ENCODE data around the gene AEN. TPM values are rescaled to one million over a fixed set of nuclear protein-coding genes. Genes with fewer than 3 reads are reported as not detected.

The AEN gene
- total and polyA plus RNA-seq, 8 donors = 8.9 to 26.8 (median 15.1) TPM

DNA sequence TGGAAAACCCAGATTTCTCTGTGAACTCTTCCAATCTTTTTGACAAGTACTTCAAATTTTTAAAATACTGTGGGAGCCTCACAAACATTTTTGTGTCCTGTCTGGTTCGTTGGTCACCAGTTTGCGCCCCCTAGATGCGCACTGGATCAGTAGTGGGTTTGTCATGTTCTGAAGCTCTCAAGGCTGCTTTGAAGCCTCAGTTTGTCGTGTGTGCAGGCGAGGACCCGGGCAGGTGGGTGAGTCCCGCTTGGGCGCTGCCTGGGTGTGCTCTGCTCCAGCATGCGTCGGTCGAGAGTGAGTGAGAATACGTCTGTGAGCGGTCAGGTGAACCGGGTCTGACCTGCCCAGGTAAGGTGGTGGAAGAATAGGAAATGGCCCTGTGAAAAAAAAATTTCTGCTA lies 17.3 kb upstream of the AEN start:
- ATAC-seq = peak in 3 of 4 donors; percentile 18 to 43 (median 36)
- peak in 1 of 6 donors; percentile 48 for DNase-seq
- no peak overlapping the region for H3K4me3 ChIP-seq
- peaks cover 0 to 6% (median 0%) of the 10 kb centered on the region in 3 donors for H3K4me1 ChIP-seq
- H3K9me3 ChIP-seq = no peaks in the 10 kb centered on the region
- H3K36me3 ChIP-seq = no peaks in the 10 kb centered on the region
- H3K27me3 ChIP-seq = peaks cover 0 to 43% (median 17%) of the 10 kb centered on the region in 4 donors
- TF ChIP-seq, protein P1, sequence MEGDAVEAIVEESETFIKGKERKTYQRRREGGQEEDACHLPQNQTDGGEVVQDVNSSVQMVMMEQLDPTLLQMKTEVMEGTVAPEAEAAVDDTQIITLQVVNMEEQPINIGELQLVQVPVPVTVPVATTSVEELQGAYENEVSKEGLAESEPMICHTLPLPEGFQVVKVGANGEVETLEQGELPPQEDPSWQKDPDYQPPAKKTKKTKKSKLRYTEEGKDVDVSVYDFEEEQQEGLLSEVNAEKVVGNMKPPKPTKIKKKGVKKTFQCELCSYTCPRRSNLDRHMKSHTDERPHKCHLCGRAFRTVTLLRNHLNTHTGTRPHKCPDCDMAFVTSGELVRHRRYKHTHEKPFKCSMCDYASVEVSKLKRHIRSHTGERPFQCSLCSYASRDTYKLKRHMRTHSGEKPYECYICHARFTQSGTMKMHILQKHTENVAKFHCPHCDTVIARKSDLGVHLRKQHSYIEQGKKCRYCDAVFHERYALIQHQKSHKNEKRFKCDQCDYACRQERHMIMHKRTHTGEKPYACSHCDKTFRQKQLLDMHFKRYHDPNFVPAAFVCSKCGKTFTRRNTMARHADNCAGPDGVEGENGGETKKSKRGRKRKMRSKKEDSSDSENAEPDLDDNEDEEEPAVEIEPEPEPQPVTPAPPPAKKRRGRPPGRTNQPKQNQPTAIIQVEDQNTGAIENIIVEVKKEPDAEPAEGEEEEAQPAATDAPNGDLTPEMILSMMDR (IDR thresholded peaks at IDR 0.05) = no peak
- intact Hi-C loops (cut with DNase I) = no loop called here
- H3K27ac ChIP-seq = no peak overlapping the region
- 6 to 9% methylated on average over 14 of the region's 14 CpGs for WGBS, 2 donors
- FAIRE-seq = no peak

DNA sequence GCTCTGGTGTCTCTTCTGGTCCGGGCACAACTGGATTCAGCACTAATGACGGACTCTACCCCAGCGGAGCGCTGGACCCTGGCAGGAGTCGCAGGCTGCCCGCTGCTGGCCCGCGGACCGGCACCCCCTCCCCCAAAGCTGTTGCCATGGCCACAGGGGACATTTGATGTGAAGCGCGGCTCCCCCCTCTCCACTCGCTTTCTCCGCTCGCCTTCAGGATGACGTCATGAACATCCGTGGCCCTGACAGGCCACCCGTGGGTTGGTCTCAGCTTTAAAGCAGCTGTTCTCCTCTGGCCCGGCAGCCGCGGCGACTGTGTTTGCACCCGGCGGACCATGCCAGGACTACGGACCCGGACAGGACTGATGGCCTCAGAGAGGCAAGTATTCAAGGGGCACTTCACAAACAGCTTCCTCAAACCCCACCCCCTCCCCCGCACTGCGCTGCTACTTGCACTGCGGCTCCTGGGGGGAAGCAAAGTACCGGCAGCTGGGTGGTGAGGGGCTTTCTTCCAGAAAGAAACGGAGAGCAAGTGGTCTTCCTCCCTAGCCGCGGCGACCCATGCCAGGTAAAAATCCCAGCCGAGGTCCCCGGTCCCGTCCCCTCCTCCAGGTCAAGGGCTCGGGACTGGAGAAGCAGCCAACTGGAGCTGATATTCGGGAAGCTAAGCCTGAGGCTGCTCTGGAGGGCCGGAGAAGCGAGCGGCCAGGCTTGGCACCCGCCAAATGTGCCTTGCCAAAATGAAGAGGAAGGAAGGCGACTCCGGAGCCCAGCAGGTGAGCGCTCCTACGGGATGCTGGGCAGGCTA lies 16.6 kb upstream of the AEN start:
- H3K36me3 ChIP-seq = no peaks in the 10 kb centered on the region
- no peak overlapping the region for H3K27ac ChIP-seq
- H3K27me3 ChIP-seq = peaks cover 0 to 43% (median 17%) of the 10 kb centered on the region in 4 donors
- peak overlapping the region in 1 of 4 donors; percentile 26 for H3K4me3 ChIP-seq
- DNase-seq (peak in 3 of 6 donors; percentile 33 to 74 (median 68)), FAIRE-seq (no peak), ATAC-seq (peak; percentile 30 to 72 (median 51))
- intact Hi-C loops (cut with DNase I) = no loop called here
- 2% methylated on average over 45 to 46 of the region's 46 CpGs for WGBS, 2 donors
- peaks cover 0 to 6% (median 0%) of the 10 kb centered on the region in 3 donors for H3K4me1 ChIP-seq
- TF ChIP-seq, protein P1 (IDR thresholded peaks at IDR 0.05) = no peak
- H3K9me3 ChIP-seq = no peaks in the 10 kb centered on the region

DNA sequence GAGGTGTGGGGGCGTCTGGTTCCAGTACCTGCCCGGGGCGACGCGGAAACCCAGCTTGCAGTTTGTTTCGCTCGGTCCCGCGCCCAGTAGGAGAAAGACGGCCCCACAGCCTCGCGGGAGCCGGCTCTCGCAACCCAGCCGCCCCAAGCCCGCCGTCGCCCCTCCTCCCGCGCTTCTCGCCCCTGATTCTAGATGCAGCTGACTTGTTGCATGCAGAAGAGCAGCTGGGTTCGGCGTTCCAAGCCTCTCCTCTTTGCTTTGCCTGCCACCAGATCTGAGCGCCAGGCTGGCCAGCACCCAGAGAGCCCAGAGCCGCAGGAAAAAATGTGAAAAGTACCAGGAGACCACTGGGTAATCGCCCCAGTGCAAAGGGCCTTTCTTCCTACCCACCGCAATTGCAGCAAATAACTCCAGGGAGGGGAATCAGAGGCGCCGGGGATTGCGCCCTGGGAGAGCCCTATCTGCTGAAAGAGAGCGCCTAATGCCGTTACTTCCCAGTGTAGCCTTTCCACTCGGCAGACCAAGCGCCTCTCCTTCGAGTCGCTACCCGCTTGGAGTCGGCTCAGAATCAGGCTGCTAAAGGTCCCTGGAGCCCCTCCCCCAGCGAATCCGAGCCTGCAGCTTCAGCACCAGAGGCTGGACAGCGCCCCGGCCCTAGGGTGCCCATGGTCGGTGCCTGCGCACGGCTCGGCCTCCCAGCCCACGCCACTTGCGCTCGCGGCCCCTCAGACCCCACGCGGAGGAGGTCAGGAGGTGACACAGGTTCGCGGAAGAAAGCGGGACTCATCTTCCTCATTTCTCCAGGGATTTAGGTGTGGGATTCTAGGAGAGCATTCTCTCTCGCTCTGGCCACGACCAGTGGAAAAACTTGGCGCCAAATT lies 15.7 kb upstream of the AEN start:
- no peaks in the 10 kb centered on the region for H3K9me3 ChIP-seq
- ATAC-seq (peak; percentile 77 to 97 (median 87)), DNase-seq (peak; percentile 45 to 88 (median 69)), FAIRE-seq (no peak)
- peaks cover 0 to 6% (median 0%) of the 10 kb centered on the region in 3 donors for H3K4me1 ChIP-seq
- H3K4me3 ChIP-seq = peak overlapping the region in 1 of 4 donors; percentile 26
- TF ChIP-seq, protein P1 (IDR thresholded peaks at IDR 0.05) = no peak
- H3K27me3 ChIP-seq = peaks cover 0 to 43% (median 17%) of the 10 kb centered on the region in 4 donors
- H3K36me3 ChIP-seq = no peaks in the 10 kb centered on the region
- 3% methylated on average over 49 to 58 of the region's 58 CpGs for WGBS, 2 donors
- intact Hi-C loops (cut with DNase I) = no loop called here
- no peak overlapping the region for H3K27ac ChIP-seq

DNA sequence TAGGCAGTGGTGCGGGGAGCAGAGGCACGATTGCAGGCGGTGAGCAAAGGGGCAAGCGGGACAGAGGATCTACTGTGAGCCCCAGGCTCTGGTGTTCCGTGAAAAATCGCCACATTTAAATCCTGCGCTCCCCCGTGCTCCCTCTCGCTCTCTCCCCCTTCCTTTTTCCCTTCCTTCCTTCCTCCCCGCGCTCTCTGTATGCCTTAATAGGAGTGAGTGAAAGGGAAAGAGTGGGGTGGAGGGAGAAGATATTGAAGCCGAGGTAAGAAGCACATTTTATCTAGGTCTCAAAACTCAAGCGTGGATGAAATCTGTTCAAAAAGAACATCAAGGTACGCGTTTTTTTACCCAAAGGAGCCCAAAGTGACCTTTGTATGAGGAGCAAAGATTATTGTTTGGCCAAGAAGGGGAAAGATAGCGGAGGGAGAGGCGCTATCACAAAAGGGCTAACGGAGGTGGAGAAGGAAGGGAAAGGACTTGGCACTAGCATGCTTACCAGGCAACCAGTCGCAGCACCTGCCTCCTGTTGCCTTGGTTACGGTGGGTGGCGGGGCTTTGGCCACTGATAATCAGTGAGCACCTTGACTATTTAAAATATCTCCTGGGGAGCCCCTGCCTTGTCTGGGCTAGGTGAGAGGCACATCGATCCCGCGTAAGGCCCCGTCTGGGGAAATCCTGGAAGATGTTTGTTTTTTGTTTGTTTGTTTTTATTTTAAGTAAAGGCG lies 14.9 kb upstream of the AEN start:
- H3K36me3 ChIP-seq = no peaks in the 10 kb centered on the region
- H3K4me1 ChIP-seq = peaks cover 0 to 6% (median 0%) of the 10 kb centered on the region in 3 donors
- H3K9me3 ChIP-seq = no peaks in the 10 kb centered on the region
- 11 to 12% methylated on average over 23 to 26 of the region's 26 CpGs for WGBS, 2 donors
- peak in 1 of 4 donors; percentile 24 for ATAC-seq
- peak overlapping the region in 1 of 4 donors; percentile 26 for H3K4me3 ChIP-seq
- intact Hi-C loops (cut with DNase I) = no loop called here
- no peak for FAIRE-seq
- peaks cover 0 to 43% (median 17%) of the 10 kb centered on the region in 4 donors for H3K27me3 ChIP-seq
- no peak overlapping the region for H3K27ac ChIP-seq
- no peak for DNase-seq
- TF ChIP-seq, protein P1 (IDR thresholded peaks at IDR 0.05) = no peak

All from pancreas (tissue), 10 donors.